Measurements from ENCODE around the gene NOP56. TPM values are rescaled to one million over a fixed set of nuclear protein-coding genes. Genes with fewer than 3 reads are reported as not detected.

NOP56 gene
- polyA plus RNA-seq, 1 donor (not counting 4 experiments of a cell fraction or from before 2014, with no cell fraction given), result 242 TPM

DNA sequence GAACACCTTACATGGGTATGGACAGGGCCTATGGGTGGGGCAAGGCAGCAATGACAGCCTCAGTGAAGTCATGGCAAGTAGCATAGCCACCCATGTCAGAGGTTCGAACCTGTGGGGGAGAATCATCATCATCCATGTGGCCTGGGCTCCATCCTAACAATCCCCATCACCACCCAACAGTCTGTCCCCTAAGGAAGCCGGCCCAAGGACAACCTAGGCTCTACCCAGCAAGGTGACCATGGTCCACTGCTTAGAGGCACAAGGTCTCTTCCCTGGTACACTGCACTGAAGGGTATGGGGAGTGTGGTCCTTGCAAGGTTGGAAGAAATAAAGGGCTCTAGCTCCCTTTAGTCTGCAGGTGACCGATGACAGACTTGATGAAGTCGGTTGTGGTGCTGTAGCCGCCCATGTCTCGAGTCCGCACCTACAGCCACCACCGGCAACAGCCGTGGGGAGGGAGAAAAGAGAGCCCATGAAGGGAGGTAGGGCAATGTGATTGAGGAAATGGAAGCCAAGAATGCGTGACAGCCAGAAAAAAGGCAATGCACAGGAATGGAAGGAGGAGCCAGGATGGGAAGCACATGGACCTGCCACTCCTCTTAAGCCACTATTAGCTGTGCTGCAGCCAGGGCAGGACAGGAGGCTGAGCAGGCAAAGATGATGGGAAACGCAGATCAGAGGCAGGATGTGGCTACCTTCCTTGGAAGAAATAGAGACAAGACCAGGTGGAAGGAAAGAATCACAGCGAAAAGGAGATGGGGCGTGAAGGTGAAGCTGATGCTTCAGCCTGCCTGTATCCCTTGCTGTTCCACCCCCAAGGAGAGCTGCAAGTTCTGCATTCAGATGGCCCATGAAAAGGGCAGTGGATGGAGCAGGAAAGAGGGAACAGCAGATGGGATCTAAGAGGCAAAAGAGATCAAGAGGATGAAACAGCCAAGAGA is 6.3 kb downstream of the NOP56 start:
- Histone ChIP-seq H3K9me3 (ENCODE audit: control insufficient read depth, low read depth, low read length) (no peaks in the 10 kb centered on the region), H3K9me1 (ENCODE audit: control insufficient read depth, extremely low read depth, insufficient read depth, low read length) (no peaks in the 10 kb centered on the region), H3K4me1 (ENCODE audit: control insufficient read depth, extremely low read depth, insufficient read depth, low read length) (peaks cover 24% of the 10 kb centered on the region), H3K27me3 (ENCODE audit: control insufficient read depth, extremely low read depth, insufficient read depth, low read length) (no peaks in the 10 kb centered on the region), H3K27ac (ENCODE audit: control insufficient read depth, insufficient read depth, low read length) (no peak overlapping the region), H3K4me2 (ENCODE audit: control insufficient read depth, extremely low read depth, insufficient read depth, low read depth, low read length) (no peak overlapping the region), H3K79me2 (ENCODE audit: control insufficient read depth, insufficient read depth, low read length) (peaks cover 49% of the 10 kb centered on the region), H3K4me3 (ENCODE audit: control insufficient read depth in 2 of 3, extremely low read depth in 1 of 3, insufficient read depth in 2 of 3, low read depth in 1 of 3, low read length in 3 of 3) (no peak overlapping the region), H3K9ac (ENCODE audit: control insufficient read depth, extremely low read depth, insufficient read depth, low read length) (no peak overlapping the region), H4K20me1 (ENCODE audit: control insufficient read depth, extremely low read depth, insufficient read depth, low read length) (peaks cover 36% of the 10 kb centered on the region), H3K36me3 (ENCODE audit: control insufficient read depth in 2 of 2, extremely low read depth in 1 of 2, insufficient read depth in 2 of 2, low read length in 2 of 2) (peaks cover 50 to 57% of the 10 kb centered on the region in 2 experiments), H2AFZ (ENCODE audit: control insufficient read depth, low read length) (no peak overlapping the region)
- dilution Hi-C loops (cut with MboI; ENCODE audit: extremely low pct_ligation_motif_present, low sequenced_read_pairs), result no loop called here
- TF ChIP-seq, protein P1, sequence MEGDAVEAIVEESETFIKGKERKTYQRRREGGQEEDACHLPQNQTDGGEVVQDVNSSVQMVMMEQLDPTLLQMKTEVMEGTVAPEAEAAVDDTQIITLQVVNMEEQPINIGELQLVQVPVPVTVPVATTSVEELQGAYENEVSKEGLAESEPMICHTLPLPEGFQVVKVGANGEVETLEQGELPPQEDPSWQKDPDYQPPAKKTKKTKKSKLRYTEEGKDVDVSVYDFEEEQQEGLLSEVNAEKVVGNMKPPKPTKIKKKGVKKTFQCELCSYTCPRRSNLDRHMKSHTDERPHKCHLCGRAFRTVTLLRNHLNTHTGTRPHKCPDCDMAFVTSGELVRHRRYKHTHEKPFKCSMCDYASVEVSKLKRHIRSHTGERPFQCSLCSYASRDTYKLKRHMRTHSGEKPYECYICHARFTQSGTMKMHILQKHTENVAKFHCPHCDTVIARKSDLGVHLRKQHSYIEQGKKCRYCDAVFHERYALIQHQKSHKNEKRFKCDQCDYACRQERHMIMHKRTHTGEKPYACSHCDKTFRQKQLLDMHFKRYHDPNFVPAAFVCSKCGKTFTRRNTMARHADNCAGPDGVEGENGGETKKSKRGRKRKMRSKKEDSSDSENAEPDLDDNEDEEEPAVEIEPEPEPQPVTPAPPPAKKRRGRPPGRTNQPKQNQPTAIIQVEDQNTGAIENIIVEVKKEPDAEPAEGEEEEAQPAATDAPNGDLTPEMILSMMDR (optimal IDR thresholded peaks at IDR 0.05 in 1 of 3, IDR thresholded peaks at IDR 0.05 in 1 of 3, conservative IDR thresholded peaks at IDR 0.05 in 1 of 3; ENCODE audit: extremely low read depth in 1 of 3, insufficient read depth in 2 of 3, low read length in 3 of 3), result no peak
- TF ChIP-seq EZH2 (IDR thresholded peaks at IDR 0.05; ENCODE audit: low read length), result no peak
- no peak for FAIRE-seq
- DNase-seq (ENCODE audit: low read depth, low spot score), result no peak

DNA sequence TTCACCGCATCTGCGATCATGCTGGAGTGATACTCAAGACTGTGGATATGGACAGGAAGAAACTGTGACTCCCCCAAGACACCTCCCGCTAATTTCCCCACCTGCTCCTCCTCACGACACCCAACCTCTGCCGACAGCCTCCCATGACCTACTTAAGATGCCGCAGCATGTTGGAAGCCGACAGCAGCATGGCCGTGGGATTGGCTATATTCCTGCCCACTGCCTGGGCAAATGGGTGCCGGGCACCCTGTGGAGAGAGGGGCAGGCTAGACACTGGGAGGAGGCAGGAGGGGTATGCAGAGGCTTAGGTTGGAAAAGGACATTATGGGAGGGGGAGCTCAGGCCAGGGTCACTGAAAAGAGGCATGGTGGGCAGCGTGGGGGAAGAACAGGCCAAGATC is 7.1 kb downstream of the NOP56 start:
- H3K9me1 ChIP-seq (ENCODE audit: control insufficient read depth, extremely low read depth, insufficient read depth, low read length), result no peaks in the 10 kb centered on the region
- peaks cover 47 to 49% of the 10 kb centered on the region in 2 experiments for H3K36me3 ChIP-seq (ENCODE audit: control insufficient read depth in 2 of 2, extremely low read depth in 1 of 2, insufficient read depth in 2 of 2, low read length in 2 of 2)
- peaks cover 43% of the 10 kb centered on the region for H3K79me2 ChIP-seq (ENCODE audit: control insufficient read depth, insufficient read depth, low read length)
- H3K27ac ChIP-seq (ENCODE audit: control insufficient read depth, insufficient read depth, low read length), result no peak overlapping the region
- peaks cover 18% of the 10 kb centered on the region for H3K4me1 ChIP-seq (ENCODE audit: control insufficient read depth, extremely low read depth, insufficient read depth, low read length)
- H4K20me1 ChIP-seq (ENCODE audit: control insufficient read depth, extremely low read depth, insufficient read depth, low read length), result peaks cover 28% of the 10 kb centered on the region
- FAIRE-seq (no peak), DNase-seq (ENCODE audit: low read depth, low spot score) (no peak)
- no peak overlapping the region for H3K4me2 ChIP-seq (ENCODE audit: control insufficient read depth, extremely low read depth, insufficient read depth, low read depth, low read length)
- H3K9me3 ChIP-seq (ENCODE audit: control insufficient read depth, low read depth, low read length), result no peaks in the 10 kb centered on the region
- dilution Hi-C loops (cut with MboI; ENCODE audit: extremely low pct_ligation_motif_present, low sequenced_read_pairs), result no loop called here
- no peak overlapping the region for H2AFZ ChIP-seq (ENCODE audit: control insufficient read depth, low read length)
- no peak for TF ChIP-seq EZH2 (IDR thresholded peaks at IDR 0.05; ENCODE audit: low read length)
- TF ChIP-seq, protein P1 (optimal IDR thresholded peaks at IDR 0.05 in 1 of 3, IDR thresholded peaks at IDR 0.05 in 1 of 3, conservative IDR thresholded peaks at IDR 0.05 in 1 of 3; ENCODE audit: extremely low read depth in 1 of 3, insufficient read depth in 2 of 3, low read length in 3 of 3), result no peak
- no peaks in the 10 kb centered on the region for H3K27me3 ChIP-seq (ENCODE audit: control insufficient read depth, extremely low read depth, insufficient read depth, low read length)
- no peak overlapping the region for H3K9ac ChIP-seq (ENCODE audit: control insufficient read depth, extremely low read depth, insufficient read depth, low read length)
- no peak overlapping the region for H3K4me3 ChIP-seq (ENCODE audit: control insufficient read depth in 2 of 3, extremely low read depth in 1 of 3, insufficient read depth in 2 of 3, low read depth in 1 of 3, low read length in 3 of 3)
